Stomach (tissue), 4 donors: ENCODE data around the gene ZNF532.

Source experiments
- POLR2A ChIP-seq, 4 donors: fragments of 450-650 bp; IDR thresholded peaks; one replicate each; pipeline ENCODE4 v1.6.1; 2016; ENCODE audit warnings: antibody characterized with exemption in 4 of 4, control low read depth in 2 of 4, mild to moderate bottlenecking in 1 of 4, moderate library complexity in 1 of 4
- TF ChIP-seq, protein P1 (sequence below), 7 experiments: fragments of 450-650 bp in 4 of 7; fragments of 200-600 bp in 3 of 7; sonication (generic) in 3 of 7; IDR thresholded peaks; one replicate each; pipeline ENCODE4 v1.5.1; 2016 to 2019; ENCODE audit warnings: antibody characterized with exemption in 7 of 7, control low read depth in 2 of 7, mild to moderate bottlenecking in 1 of 7

DNA sequence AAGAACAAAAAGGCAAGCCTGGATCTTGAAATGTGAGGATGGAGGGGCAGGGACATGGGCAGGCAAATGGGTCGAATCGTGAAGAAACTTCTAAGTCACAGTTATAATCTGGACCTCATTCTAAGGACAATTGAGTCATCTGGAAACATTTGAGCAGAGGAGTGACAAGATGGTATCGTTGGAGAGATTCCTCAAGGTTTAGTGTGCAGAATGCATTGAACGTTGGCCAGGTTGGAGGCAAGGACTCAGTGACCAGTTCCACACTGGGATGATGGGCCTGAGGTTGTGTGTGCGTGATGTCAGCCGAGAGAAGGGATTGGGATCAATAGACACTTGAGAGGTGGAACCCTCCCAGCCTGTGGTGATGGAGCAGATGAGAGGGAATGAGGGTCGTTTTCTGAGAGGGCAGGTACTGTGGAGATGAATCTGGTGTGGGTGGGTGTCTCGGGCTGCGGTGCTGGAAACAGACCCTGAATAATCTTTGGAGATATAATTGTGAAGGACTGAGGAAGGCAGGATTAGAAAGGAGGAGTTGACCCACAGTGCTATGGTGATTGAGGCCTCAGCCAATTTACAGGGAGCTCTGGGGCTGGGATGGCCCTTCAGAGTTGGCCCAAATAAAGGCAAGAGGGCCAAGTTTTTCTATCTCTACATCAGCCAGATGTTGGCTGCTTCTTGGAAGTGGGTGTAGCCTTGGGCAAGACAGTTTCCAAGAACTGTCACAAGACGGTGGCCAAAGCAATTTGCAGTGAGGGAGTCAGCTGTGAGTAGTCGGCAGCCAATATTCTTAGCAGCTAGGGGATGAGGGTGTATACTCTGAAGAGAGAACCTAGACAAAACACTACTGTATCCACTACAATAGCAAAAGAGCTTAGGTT lies 5.8 kb upstream of the ZNF532 start:
- TF ChIP-seq, protein P1, sequence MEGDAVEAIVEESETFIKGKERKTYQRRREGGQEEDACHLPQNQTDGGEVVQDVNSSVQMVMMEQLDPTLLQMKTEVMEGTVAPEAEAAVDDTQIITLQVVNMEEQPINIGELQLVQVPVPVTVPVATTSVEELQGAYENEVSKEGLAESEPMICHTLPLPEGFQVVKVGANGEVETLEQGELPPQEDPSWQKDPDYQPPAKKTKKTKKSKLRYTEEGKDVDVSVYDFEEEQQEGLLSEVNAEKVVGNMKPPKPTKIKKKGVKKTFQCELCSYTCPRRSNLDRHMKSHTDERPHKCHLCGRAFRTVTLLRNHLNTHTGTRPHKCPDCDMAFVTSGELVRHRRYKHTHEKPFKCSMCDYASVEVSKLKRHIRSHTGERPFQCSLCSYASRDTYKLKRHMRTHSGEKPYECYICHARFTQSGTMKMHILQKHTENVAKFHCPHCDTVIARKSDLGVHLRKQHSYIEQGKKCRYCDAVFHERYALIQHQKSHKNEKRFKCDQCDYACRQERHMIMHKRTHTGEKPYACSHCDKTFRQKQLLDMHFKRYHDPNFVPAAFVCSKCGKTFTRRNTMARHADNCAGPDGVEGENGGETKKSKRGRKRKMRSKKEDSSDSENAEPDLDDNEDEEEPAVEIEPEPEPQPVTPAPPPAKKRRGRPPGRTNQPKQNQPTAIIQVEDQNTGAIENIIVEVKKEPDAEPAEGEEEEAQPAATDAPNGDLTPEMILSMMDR (IDR thresholded peaks at IDR 0.05): no peak
- TF ChIP-seq POLR2A (IDR thresholded peaks at IDR 0.05): no peak
